Tibial nerve (tissue), 4 donors: Measurements from ENCODE around the gene CLEC9A.

Experiments
- EP300 ChIP-seq, 2 donors: sonication (generic); formaldehyde crosslinking; IDR thresholded peaks; one replicate each; pipeline ENCODE4 v1.6.1; 2017; ENCODE audit warnings: antibody characterized with exemption in 2 of 2, mild to moderate bottlenecking in 1 of 2
- TF ChIP-seq, protein P1 (sequence below), 5 experiments: fragments of 200-600 bp in 3 of 5; fragments of 450-650 bp in 2 of 5; sonication (generic) in 3 of 5; IDR thresholded peaks; one replicate each; pipeline ENCODE4 v1.5.1; 2016 to 2019; ENCODE audit warnings: antibody characterized with exemption in 5 of 5, mild to moderate bottlenecking in 3 of 5, moderate library complexity in 2 of 5

DNA sequence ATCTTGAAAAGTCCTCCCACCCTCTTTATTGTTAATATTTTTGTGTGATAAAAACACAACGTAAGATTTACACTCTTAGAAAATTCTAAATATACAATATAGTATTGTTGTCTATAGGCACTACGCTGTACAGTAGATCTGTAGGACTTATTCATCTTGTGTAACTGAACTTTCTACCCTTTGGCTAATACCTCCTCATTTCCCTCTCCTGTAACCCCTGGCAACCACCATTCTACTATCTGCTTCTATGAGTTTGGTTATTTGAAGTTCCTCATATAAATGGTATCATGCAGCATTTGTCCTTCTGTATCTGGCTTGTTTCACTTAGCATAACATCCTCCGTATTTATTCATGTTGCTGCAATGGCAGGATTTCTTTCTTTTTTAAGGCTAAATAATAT, 5.2 kb upstream of the CLEC9A start:
- TF ChIP-seq, protein P1, sequence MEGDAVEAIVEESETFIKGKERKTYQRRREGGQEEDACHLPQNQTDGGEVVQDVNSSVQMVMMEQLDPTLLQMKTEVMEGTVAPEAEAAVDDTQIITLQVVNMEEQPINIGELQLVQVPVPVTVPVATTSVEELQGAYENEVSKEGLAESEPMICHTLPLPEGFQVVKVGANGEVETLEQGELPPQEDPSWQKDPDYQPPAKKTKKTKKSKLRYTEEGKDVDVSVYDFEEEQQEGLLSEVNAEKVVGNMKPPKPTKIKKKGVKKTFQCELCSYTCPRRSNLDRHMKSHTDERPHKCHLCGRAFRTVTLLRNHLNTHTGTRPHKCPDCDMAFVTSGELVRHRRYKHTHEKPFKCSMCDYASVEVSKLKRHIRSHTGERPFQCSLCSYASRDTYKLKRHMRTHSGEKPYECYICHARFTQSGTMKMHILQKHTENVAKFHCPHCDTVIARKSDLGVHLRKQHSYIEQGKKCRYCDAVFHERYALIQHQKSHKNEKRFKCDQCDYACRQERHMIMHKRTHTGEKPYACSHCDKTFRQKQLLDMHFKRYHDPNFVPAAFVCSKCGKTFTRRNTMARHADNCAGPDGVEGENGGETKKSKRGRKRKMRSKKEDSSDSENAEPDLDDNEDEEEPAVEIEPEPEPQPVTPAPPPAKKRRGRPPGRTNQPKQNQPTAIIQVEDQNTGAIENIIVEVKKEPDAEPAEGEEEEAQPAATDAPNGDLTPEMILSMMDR (IDR thresholded peaks at IDR 0.05): no peak
- no peak for TF ChIP-seq EP300 (IDR thresholded peaks at IDR 0.05)
